ENCODE measurements around the gene PLA2G10.

GRCh38 chr16:14676633-14677032 is 17.5 kb downstream of the PLA2G10 start:
- no peak for TF ChIP-seq EZH2 (IDR thresholded peaks at IDR 0.05)
- TF ChIP-seq CTCF (IDR thresholded peaks at IDR 0.05), result no peak
- no peak for TF ChIP-seq EZH2phosphoT487 (IDR thresholded peaks at IDR 0.05)
